Measurements from ENCODE around the gene FPR2. TPM values are rescaled to one million over a fixed set of nuclear protein-coding genes. Genes with fewer than 3 reads are reported as not detected.
"Not testable (repeated sequence)": the region's sequence is repeated elsewhere in the genome, so short reads cannot be mapped to it uniquely, and the experiment has no call there.

Gene FPR2
- total RNA-seq, 2 donors from 2014 or later = not detected

DNA sequence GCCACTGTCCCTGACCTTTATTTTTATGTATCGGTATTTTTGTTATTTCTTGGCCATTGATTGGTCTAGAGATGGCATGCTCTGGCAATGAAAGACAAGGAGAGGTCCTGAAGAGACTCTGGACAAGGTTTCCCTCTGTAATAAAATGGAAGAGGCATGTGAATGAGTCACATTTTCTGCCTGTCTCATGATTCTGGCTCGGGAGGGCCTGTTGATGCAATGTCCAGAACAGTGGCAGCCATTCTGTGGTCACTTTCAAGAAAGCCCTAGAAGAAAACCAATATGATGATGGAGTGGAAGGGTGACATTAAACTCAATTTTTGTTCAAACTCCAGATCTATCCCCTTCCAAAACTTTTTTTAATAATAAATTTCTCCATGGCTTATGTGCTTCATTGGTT is 32.0 kb downstream of the FPR2 start:
- H3K36me3 Mint-ChIP-seq = no peaks in the 10 kb centered on the region

GRCh38 chr19:51793994-51794393 is 33.0 kb downstream of the FPR2 start:
- H3K9me3 Mint-ChIP-seq = peaks cover 7 to 19% of the 10 kb centered on the region in 2 donors
- ATAC-seq (no peak), DNase-seq (ENCODE audit: low spot score in 2 of 2) (no peak)
- no peaks in the 10 kb centered on the region for H3K36me3 Mint-ChIP-seq
- no peak overlapping the region for H3K27ac Mint-ChIP-seq

More for the DNA sequence above, 32.0 kb downstream of the FPR2 start:
- H3K9me3 Mint-ChIP-seq = peaks cover 7 to 19% of the 10 kb centered on the region in 2 donors
- DNase-seq (ENCODE audit: low spot score in 2 of 2) = no peak
- ATAC-seq = no peak
- H3K27ac Mint-ChIP-seq = no peak overlapping the region

DNA sequence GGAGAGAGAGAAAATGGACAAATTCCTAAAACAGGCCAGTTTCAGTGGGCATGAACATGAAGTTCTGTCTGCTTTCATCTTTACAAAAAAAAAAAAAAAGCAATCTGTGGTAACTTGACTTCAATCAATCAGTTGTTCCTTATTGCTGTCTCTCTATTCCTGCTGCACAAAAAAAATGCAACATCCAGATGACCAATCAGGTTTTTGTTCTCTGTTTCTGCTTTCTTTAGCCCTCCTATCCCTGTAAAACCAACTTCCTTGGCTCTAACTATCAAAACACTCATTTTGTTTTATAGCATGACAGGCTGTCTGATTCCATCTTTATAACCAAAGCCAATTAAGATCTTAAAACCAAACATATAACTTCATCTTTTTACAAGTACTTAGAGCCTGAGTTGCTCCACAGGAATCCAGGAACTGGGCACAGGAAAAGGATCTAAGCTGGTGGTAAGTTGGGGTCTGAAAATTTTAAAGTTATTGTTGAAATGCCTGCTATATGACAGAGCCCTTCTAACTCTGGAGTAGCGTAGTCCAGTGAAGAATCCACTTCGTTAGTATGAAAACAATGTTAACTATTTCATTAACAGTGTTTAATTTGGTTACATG is 34.0 kb downstream of the FPR2 start, which contains the start of gene FPR3:
Gene FPR3, plus strand, starts transcription at position 273 of the 606 bp plus-strand sequence. CDS start 28,592 bp downstream, outside the sequence.
- H3K27ac Mint-ChIP-seq = no peak within 1 kb of the TSS
- ATAC-seq = no peak
- no peak for DNase-seq (ENCODE audit: low spot score in 2 of 2)
- H3K36me3 Mint-ChIP-seq = peaks cover 5% of the 10 kb centered on the region in 2 donors
- H3K9me3 Mint-ChIP-seq = peaks cover 7 to 22% of the 10 kb centered on the region in 2 donors

DNA sequence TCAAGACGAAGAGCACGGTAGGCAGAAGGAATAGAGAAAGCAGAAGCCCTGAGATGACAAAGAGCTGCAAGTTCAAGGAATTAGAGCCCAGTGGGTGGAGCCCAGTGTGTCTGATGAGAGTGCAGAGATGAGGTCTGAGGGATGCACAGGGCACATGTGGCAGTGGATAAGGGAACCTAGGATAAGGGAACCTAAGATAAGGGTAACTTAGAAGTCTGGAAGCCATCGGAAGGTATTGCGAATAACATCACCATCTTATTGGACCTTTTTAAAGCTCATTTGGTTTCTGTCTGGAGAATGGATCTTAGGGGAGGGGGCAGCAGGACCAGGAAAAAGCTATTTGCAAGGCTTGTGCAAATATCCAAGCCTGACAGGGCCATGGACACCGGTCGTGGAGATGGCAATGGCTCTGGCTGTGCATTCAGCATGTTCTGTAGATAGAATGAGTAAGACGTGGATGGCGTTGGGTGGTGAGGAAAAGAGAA is 35.3 kb downstream of the FPR2 start:
- DNase-seq (ENCODE audit: low spot score in 2 of 2) = no peak
- ATAC-seq = no peak
- peaks cover 9% of the 10 kb centered on the region in 2 donors for H3K36me3 Mint-ChIP-seq
- peaks cover 4 to 26% of the 10 kb centered on the region in 2 donors for H3K9me3 Mint-ChIP-seq
- no peak overlapping the region for H3K27ac Mint-ChIP-seq

GRCh38 chr19:51797480-51797879 is 36.5 kb downstream of the FPR2 start:
- H3K9me3 Mint-ChIP-seq = peaks cover 4 to 20% of the 10 kb centered on the region in 2 donors
- H3K36me3 Mint-ChIP-seq = peaks cover 9% of the 10 kb centered on the region in 2 donors
- no peak overlapping the region for H3K27ac Mint-ChIP-seq
- DNase-seq (ENCODE audit: low spot score in 2 of 2) = no peak
- ATAC-seq = no peak

DNA sequence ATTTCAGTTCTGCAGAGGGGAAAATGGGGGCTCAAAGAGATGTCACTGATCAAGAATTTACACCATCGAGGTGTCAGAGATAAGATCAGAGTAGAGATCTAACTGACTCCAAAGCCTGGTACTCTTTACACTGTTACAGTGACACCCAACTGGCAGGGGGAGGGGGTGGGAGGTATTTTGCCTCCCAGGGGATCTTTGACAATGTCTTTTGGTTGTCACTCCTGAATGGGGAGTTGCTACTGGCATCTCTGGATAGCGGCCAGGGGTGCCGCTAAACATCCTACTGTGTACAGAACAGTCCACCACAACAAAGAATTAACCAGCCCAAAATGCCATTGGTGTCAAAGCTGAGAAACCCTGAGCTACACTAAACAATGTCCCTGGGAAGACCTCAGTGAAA is 37.1 kb downstream of the FPR2 start:
- Mint-ChIP-seq H3K9me3 (peaks cover 4 to 20% of the 10 kb centered on the region in 2 donors), H3K27ac (no peak overlapping the region), H3K36me3 (peaks cover 9% of the 10 kb centered on the region in 2 donors)
- ATAC-seq (no peak), DNase-seq (ENCODE audit: low spot score in 2 of 2) (no peak)

DNA sequence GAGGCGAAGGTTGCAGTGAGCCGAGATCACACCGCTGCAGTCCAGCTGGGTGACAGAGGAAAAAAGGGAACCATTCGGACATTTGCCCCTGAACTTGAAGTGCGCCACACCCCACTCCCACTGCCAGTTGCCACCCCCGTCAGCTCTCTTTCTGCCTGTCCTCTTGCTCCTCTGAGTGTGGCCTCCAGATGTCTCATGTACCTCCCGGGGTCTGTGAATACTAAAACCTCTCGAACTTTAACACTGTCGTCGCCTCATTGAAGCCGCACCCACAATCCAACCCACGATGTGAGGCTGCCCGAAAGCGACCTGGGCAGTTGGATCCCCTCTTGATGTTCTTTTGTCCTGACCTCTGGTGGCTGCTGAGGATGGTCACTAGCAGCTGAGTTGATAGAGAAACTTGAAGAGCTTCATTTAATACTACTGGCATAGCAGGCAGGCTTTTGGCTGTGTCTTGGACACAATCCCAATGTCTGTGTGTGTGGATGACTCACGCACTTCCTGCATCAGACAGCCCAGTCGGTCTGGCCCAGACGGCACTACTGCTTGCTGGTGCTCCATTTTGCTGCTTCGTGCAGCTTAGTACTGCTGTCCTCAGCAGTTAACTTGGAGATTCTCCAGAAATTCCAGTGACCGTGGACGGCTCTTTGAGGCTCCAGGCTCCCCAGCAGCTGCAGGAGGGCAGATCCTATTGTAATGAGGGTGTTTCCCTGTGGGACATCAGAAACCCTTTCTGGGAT is 38.2 kb downstream of the FPR2 start:
- H3K9me3 Mint-ChIP-seq = peaks cover 7 to 25% of the 10 kb centered on the region in 2 donors
- ATAC-seq = no peak
- DNase-seq (ENCODE audit: low spot score in 2 of 2) = no peak
- H3K36me3 Mint-ChIP-seq = peaks cover 9% of the 10 kb centered on the region in 2 donors
- H3K27ac Mint-ChIP-seq = no peak overlapping the region

GRCh38 chr19:51799774-51800472 is 38.9 kb downstream of the FPR2 start:
- Mint-ChIP-seq H3K9me3 (peaks cover 10 to 30% of the 10 kb centered on the region in 2 donors), H3K27ac (no peak overlapping the region), H3K36me3 (peaks cover 9% of the 10 kb centered on the region in 2 donors)
- DNase-seq (ENCODE audit: low spot score in 2 of 2) = no peak
- ATAC-seq = no peak

DNA sequence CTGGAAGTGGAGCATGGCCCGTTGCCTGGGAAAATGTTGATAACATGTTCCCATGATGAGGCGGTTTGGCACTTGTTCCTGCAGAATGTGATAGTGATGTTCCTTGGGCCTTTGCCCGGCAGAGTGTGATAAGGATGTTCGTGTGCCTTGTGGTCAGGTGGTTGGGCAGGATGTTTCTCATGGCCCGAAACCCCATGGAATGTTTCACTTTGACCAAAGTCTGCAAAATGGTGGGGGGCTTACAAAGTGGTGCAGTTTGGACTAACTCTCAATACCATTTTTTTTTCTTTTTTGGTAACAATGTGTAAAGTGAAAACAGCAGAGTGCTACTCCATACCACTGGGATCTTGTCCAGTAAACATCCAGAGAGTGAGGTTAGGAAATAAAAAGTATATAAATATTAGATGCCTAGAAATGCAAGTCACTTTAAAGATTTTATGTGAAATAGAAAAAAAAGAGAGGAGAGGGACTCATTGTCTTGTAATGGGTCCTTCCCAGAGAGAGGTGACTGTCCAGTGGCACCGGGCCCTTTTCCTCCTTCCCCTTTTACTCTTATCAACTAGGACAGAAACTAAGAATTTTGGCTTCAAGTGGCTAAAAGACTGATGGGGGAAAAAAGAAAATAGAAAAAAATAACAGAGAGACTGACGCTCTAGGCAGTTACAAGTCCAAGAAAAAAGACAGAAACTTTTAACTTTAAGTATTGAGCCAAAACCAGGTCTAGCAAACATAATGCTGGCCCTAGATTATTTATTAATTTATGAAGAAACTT is 39.7 kb downstream of the FPR2 start:
- peaks cover 10 to 30% of the 10 kb centered on the region in 2 donors for H3K9me3 Mint-ChIP-seq
- no peak for DNase-seq (ENCODE audit: low spot score in 2 of 2)

GRCh38 chr19:51802775-51803174 is 41.8 kb downstream of the FPR2 start:
- H3K9me3 Mint-ChIP-seq = peaks cover 7 to 25% of the 10 kb centered on the region in 2 donors
- ATAC-seq (no peak), DNase-seq (ENCODE audit: low spot score in 2 of 2) (no peak)
- no peak overlapping the region for H3K27ac Mint-ChIP-seq
- peaks cover 9% of the 10 kb centered on the region in 2 donors for H3K36me3 Mint-ChIP-seq

More for the DNA sequence above, 39.7 kb downstream of the FPR2 start:
- ATAC-seq = no peak
- peaks cover 9% of the 10 kb centered on the region in 2 donors for H3K36me3 Mint-ChIP-seq
- H3K27ac Mint-ChIP-seq = no peak overlapping the region

- ATAC-seq (no peak), DNase-seq (ENCODE audit: low spot score in 2 of 2) (no peak)
- peaks cover 9% of the 10 kb centered on the region in 2 donors for H3K36me3 Mint-ChIP-seq
- no peak overlapping the region for H3K27ac Mint-ChIP-seq
- peaks cover 7 to 28% of the 10 kb centered on the region in 2 donors for H3K9me3 Mint-ChIP-seq
These were observed 42.5 kb downstream of the FPR2 start for GRCh38 chr19:51803519-51803918.

GRCh38 chr19:51803967-51804366 is 43.0 kb downstream of the FPR2 start:
- Mint-ChIP-seq H3K36me3 (peaks cover 9% of the 10 kb centered on the region in 2 donors), H3K27ac (no peak overlapping the region), H3K9me3 (peaks cover 7 to 28% of the 10 kb centered on the region in 2 donors)
- DNase-seq (ENCODE audit: low spot score in 2 of 2) = no peak
- ATAC-seq = no peak

GRCh38 chr19:51804789-51805188 is 43.8 kb downstream of the FPR2 start:
- peaks cover 7 to 27% of the 10 kb centered on the region in 2 donors for H3K9me3 Mint-ChIP-seq
- ATAC-seq; DNase-seq (ENCODE audit: low spot score in 2 of 2); H3K27ac Mint-ChIP-seq; H3K36me3 Mint-ChIP-seq: not testable (repeated sequence)

- H3K36me3 Mint-ChIP-seq; H3K27ac Mint-ChIP-seq; ATAC-seq; DNase-seq (ENCODE audit: low spot score in 2 of 2): not testable (repeated sequence)
- peaks cover 9 to 21% of the 10 kb centered on the region in 2 donors for H3K9me3 Mint-ChIP-seq
These were observed 44.4 kb downstream of the FPR2 start for GRCh38 chr19:51805396-51805795.

GRCh38 chr19:51806571-51806970 is 45.6 kb downstream of the FPR2 start:
- not testable (repeated sequence) for DNase-seq (ENCODE audit: low spot score in 2 of 2); ATAC-seq
- peaks cover 15 to 26% of the 10 kb centered on the region in 2 donors for H3K9me3 Mint-ChIP-seq
- peaks cover 5 to 12% of the 10 kb centered on the region in 2 donors for H3K36me3 Mint-ChIP-seq
- H3K27ac Mint-ChIP-seq = peak overlapping the region in 1 of 2 donors; percentile 10

DNA sequence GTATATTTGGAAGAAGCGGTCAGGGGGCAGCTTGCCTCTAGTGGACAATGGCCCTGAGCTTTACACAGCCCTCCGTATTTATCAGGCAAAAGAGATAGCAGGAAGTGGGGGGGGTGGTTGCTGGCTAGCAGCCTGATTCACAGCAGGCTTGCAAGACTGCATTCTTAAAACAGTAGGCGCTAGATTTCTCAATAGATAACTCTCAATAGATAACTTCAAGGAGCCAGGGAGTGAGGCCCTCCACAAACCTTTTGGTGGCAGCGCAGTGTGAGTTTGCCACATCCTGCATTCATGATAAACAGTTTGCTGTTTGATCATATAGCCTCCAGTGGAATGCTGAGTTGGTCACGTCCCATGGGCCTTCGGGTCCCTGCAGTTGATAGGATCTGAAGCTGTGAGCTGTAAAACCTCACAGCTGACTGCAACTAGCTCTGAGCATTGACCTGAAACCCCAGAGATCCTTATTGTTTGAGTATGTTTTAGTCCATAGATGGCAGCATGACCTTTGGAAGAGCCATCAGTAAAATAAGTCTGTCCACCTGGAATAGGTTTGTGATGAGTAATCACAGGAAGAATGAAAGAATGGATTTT is 46.2 kb downstream of the FPR2 start:
- peak overlapping the region in 1 of 2 donors; percentile 10 for H3K27ac Mint-ChIP-seq
- peaks cover 16 to 27% of the 10 kb centered on the region in 2 donors for H3K9me3 Mint-ChIP-seq
- H3K36me3 Mint-ChIP-seq = peaks cover 6 to 12% of the 10 kb centered on the region in 2 donors
- DNase-seq (ENCODE audit: low spot score in 2 of 2) = no peak
- ATAC-seq = no peak
